HG03457 (cell line): ENCODE results near the gene CST4.
A peak's percentile ranks its signal among the peaks of the same experiment; 100 is the strongest.
"Not testable (repeated sequence)": the region's sequence is repeated elsewhere in the genome, so short reads cannot be mapped to it uniquely, and the experiment has no call there.

Source experiments
- ATAC-seq: cut with Tn5 transposase; IDR thresholded peaks from one replicate; pipeline ENCODE4 v1.9.1; 2021; ENCODE audit warnings: moderate number of reproducible peaks; ENCODE audit not compliant: unreplicated experiment

The CST4 gene

GRCh38 chr20:23644164-23644563 is 44.7 kb downstream of the CST4 start:
- no peak for ATAC-seq

- no peak for ATAC-seq
Measured at GRCh38 chr20:23643659-23644058, 45.2 kb downstream of the CST4 start.

GRCh38 chr20:23641936-23642751 is 46.7 kb downstream of the CST4 start:
- ATAC-seq: no peak

GRCh38 chr20:23640671-23641667 is 47.9 kb downstream of the CST4 start:
- no peak for ATAC-seq

- no peak for ATAC-seq
Measured at GRCh38 chr20:23640018-23640601, 48.7 kb downstream of the CST4 start.

- no peak for ATAC-seq
Measured at GRCh38 chr20:23639490-23639958, 49.3 kb downstream of the CST4 start.

- ATAC-seq: no peak
Measured at GRCh38 chr20:23638309-23638708, 50.5 kb downstream of the CST4 start.

GRCh38 chr20:23637282-23638221 is 51.3 kb downstream of the CST4 start, which contains the start of gene CST3:
Gene CST3 (minus strand): TSS chr20:23637955. CDS start chr20:23637862, 93 bp downstream.
- peak; percentile 53 for ATAC-seq

GRCh38 chr20:23636908-23637281 is 51.9 kb downstream of the CST4 start:
- no peak for ATAC-seq

- ATAC-seq: no peak
Measured at GRCh38 chr20:23636182-23636907, 52.5 kb downstream of the CST4 start.

GRCh38 chr20:23635768-23636090 is 53.1 kb downstream of the CST4 start:
- not testable (repeated sequence) for ATAC-seq
